ENCODE data around the gene HNF1A.

GRCh38 chr12:120989687-120990086 lies 11.3 kb downstream of the HNF1A start:
- TF ChIP-seq MAZ (IDR thresholded peaks at IDR 0.05; ENCODE audit: borderline replicate concordance, low read depth, low read length), result no peak
- TF ChIP-seq CTCF (conservative IDR thresholded peaks at IDR 0.05; ENCODE audit: low read depth, low read length), result no peak
- no peak for TF ChIP-seq CEBPB (IDR thresholded peaks at IDR 0.05; ENCODE audit: low read depth, low read length)
- no peak for TF ChIP-seq RAD21 (IDR thresholded peaks at IDR 0.05; ENCODE audit: low read length)

Measured in IMR-90 (cell line).